ENCODE measurements around the gene SCUBE1. TPM values are rescaled to one million over a fixed set of nuclear protein-coding genes. Genes with fewer than 3 reads are reported as not detected.

SCUBE1 gene
- total and polyA plus RNA-seq, 2 experiments from 2014 or later, result 0.81 to 3.2 TPM

GRCh38 chr22:43241699-43242386 lies 101.3 kb downstream of the SCUBE1 start:
- Histone ChIP-seq H3K4me2 (no peak overlapping the region), H3K79me2 (replicated peaks; ENCODE audit: insufficient read depth) (no peaks in the 10 kb centered on the region), H3K4me1 (ENCODE audit: insufficient read depth) (no peaks in the 10 kb centered on the region), H3K4me3 (no peak overlapping the region), H2AFZ (no peak overlapping the region), H3F3A (replicated peaks; ENCODE audit: low read depth) (no peaks in the 10 kb centered on the region), H3K27ac (ENCODE audit: low read depth) (no peak overlapping the region), H3K36me3 (ENCODE audit: insufficient read depth) (no peaks in the 10 kb centered on the region), H4K20me1 (replicated peaks; ENCODE audit: insufficient read depth) (no peaks in the 10 kb centered on the region), H3K27me3 (ENCODE audit: insufficient read depth) (no peaks in the 10 kb centered on the region), H3K9me2 (ENCODE audit: insufficient read depth) (no peaks in the 10 kb centered on the region)
- ATAC-seq, result no peak
- TF ChIP-seq NANOG (IDR thresholded peaks at IDR 0.05; ENCODE audit: borderline replicate concordance), result no peak
- no peak for TF ChIP-seq POLR2AphosphoS5 (IDR thresholded peaks at IDR 0.05; ENCODE audit: low read depth)
- no peak for TF ChIP-seq ZNF331 (CRISPR knock-in tag; IDR thresholded peaks at IDR 0.05; ENCODE audit: low read depth)
- TF ChIP-seq, protein P1, sequence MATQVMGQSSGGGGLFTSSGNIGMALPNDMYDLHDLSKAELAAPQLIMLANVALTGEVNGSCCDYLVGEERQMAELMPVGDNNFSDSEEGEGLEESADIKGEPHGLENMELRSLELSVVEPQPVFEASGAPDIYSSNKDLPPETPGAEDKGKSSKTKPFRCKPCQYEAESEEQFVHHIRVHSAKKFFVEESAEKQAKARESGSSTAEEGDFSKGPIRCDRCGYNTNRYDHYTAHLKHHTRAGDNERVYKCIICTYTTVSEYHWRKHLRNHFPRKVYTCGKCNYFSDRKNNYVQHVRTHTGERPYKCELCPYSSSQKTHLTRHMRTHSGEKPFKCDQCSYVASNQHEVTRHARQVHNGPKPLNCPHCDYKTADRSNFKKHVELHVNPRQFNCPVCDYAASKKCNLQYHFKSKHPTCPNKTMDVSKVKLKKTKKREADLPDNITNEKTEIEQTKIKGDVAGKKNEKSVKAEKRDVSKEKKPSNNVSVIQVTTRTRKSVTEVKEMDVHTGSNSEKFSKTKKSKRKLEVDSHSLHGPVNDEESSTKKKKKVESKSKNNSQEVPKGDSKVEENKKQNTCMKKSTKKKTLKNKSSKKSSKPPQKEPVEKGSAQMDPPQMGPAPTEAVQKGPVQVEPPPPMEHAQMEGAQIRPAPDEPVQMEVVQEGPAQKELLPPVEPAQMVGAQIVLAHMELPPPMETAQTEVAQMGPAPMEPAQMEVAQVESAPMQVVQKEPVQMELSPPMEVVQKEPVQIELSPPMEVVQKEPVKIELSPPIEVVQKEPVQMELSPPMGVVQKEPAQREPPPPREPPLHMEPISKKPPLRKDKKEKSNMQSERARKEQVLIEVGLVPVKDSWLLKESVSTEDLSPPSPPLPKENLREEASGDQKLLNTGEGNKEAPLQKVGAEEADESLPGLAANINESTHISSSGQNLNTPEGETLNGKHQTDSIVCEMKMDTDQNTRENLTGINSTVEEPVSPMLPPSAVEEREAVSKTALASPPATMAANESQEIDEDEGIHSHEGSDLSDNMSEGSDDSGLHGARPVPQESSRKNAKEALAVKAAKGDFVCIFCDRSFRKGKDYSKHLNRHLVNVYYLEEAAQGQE (IDR thresholded peaks at IDR 0.05; ENCODE audit: unreplicated experiment), result no peak
- TF ChIP-seq STAT1 (IDR thresholded peaks at IDR 0.05; ENCODE audit: unreplicated experiment), result no peak
- no peak for TF ChIP-seq JUNB (IDR thresholded peaks at IDR 0.05; ENCODE audit: unreplicated experiment)
- no peak for TF ChIP-seq CTCF (conservative IDR thresholded peaks at IDR 0.05; ENCODE audit: low read depth in 2 of 2)
- no peak for TF ChIP-seq ZNF114 (CRISPR knock-in tag; IDR thresholded peaks at IDR 0.05)
- TF ChIP-seq ETS1 (IDR thresholded peaks at IDR 0.05), result no peak
- no peak for TF ChIP-seq EZH2phosphoT487 (IDR thresholded peaks at IDR 0.05; ENCODE audit: unreplicated experiment)
- Mint-ChIP-seq H3K36me3 (ENCODE audit: low read depth) (no peaks in the 10 kb centered on the region), H3K4me3 (no peak overlapping the region), H3K27me3 (ENCODE audit: insufficient read depth, low read depth, poor library complexity) (peaks cover 6% of the 10 kb centered on the region), H3K27ac (no peak overlapping the region), H3K9me3 (no peaks in the 10 kb centered on the region), H3K4me1 (no peaks in the 10 kb centered on the region)
- DNase-seq (ENCODE audit: low spot score), result no peak
